IMR-90 (cell line): ENCODE measurements around the gene NAA50. TPM values are rescaled to one million over a fixed set of nuclear protein-coding genes. Genes with fewer than 3 reads are reported as not detected.

Source experiments
- ATAC-seq: fragments of 200-7000 bp; cut with Tn5 transposase; 2 replicates; pipeline ENCODE4 v1.9.1; 2020; ENCODE audit warnings: low read depth, mild to moderate bottlenecking, moderate library complexity
- BruUV-seq: library from RNA; stranded (reverse); fragments of 400-500 nt; replicated peaks from 2 replicates; lab custom pipeline; 2021; lab: Mats Ljungman, UMichigan
- CTCF ChIA-PET: fragments of 300-600 bp; formaldehyde crosslinking; extraction: SDS; loops from one replicate; lab custom pipeline; 2021; ENCODE audit warnings: antibody characterized with exemption; lab: Yijun Ruan, JAX
- POLR2A ChIA-PET: fragments of 300-600 bp; sonication (Branson Sonifier 250); formaldehyde crosslinking; loops from one replicate; lab custom pipeline; 2022; ENCODE audit warnings: antibody characterized with exemption; ENCODE audit not compliant: unreplicated experiment; lab: Charles Lee
- DNase-seq: peaks from one replicate; pipeline ENCODE4 v3.0.0; 2013
- H2AFZ ChIP-seq: replicated peaks from 2 replicates; pipeline ENCODE3; 2013; ENCODE audit warnings: low read length, mild to moderate bottlenecking; ENCODE audit not compliant: poor library complexity
- H2AK5ac ChIP-seq: 2 replicates; pipeline ENCODE4 v1.6.1; 2013; ENCODE audit warnings: low read depth, low read length, inconsistent platforms
- H2AK9ac ChIP-seq: replicated peaks from 2 replicates; pipeline ENCODE3; 2013; ENCODE audit warnings: mild to moderate bottlenecking, low read depth, low read length, moderate library complexity; ENCODE audit not compliant: poor library complexity
- H2BK120ac ChIP-seq: 2 replicates; pipeline ENCODE4 v1.6.1; 2013; ENCODE audit warnings: low read depth, low read length, inconsistent platforms
- H2BK15ac ChIP-seq: 3 replicates; pipeline ENCODE4 v1.6.1; 2013; ENCODE audit warnings: low read depth, low read length, inconsistent platforms
- H2BK20ac ChIP-seq: 2 replicates; pipeline ENCODE4 v1.6.1; 2013; ENCODE audit warnings: low read depth, mild to moderate bottlenecking, inconsistent platforms, low read length, moderate library complexity
- H2BK5ac ChIP-seq: 2 replicates; pipeline ENCODE4 v1.6.1; 2013; ENCODE audit warnings: mild to moderate bottlenecking, low read depth, low read length, inconsistent platforms; ENCODE audit not compliant: poor library complexity, severe bottlenecking
- H3K14ac ChIP-seq: replicated peaks from 2 replicates; pipeline ENCODE4 v1.6.1; 2013; ENCODE audit warnings: low read depth, low read length, inconsistent platforms
- H3K18ac ChIP-seq: 2 replicates; pipeline ENCODE4 v1.6.1; 2013; ENCODE audit warnings: low read depth, low read length, control low read depth
- H3K23ac ChIP-seq: 2 replicates; pipeline ENCODE4 v1.6.1; 2013; ENCODE audit warnings: low read depth, low read length, inconsistent platforms
- H3K27ac ChIP-seq: 2 replicates; pipeline ENCODE4 v1.5.1; 2013; ENCODE audit warnings: mild to moderate bottlenecking, control low read depth, low read length; ENCODE audit not compliant: insufficient read depth
- H3K27me3 ChIP-seq: 2 replicates; pipeline ENCODE4 v1.6.1; 2013; ENCODE audit warnings: low read length; ENCODE audit not compliant: control insufficient read depth, insufficient read depth
- H3K36me3 ChIP-seq: 2 replicates; pipeline ENCODE4 v1.6.1; 2013; ENCODE audit warnings: low read length, mixed read lengths; ENCODE audit not compliant: control insufficient read depth, insufficient read depth
- H3K4ac ChIP-seq: 2 replicates; pipeline ENCODE4 v1.6.1; 2013; ENCODE audit warnings: low read depth, low read length, inconsistent platforms
- H3K4me1 ChIP-seq: 2 replicates; pipeline ENCODE4 v1.6.1; 2013; ENCODE audit warnings: low read length, mixed read lengths; ENCODE audit not compliant: control insufficient read depth, insufficient read depth
- H3K4me2 ChIP-seq: 2 replicates; pipeline ENCODE4 v1.6.1; 2013; ENCODE audit warnings: low read depth, mild to moderate bottlenecking, control low read depth, low read length, moderate library complexity
- H3K4me3 ChIP-seq: 2 replicates; pipeline ENCODE4 v1.5.1; 2013; ENCODE audit warnings: low read depth, mild to moderate bottlenecking, control low read depth, low read length, moderate library complexity; ENCODE audit not compliant: insufficient read depth
- H3K56ac ChIP-seq: 2 replicates; pipeline ENCODE4 v1.6.1; 2013; ENCODE audit warnings: low read length, inconsistent platforms; ENCODE audit not compliant: insufficient read depth; ENCODE audit errors: extremely low read depth
- H3K79me1 ChIP-seq, 2 experiments: 2 replicates each; pipeline ENCODE4 v1.6.1; 2013; ENCODE audit warnings: low read length in 2 of 2, inconsistent platforms in 1 of 2, low read depth in 1 of 2
- H3K9ac ChIP-seq: 2 replicates; pipeline ENCODE4 v1.6.1; 2013; ENCODE audit warnings: low read depth, low read length, control low read depth
- H3K9me1 ChIP-seq: 2 replicates; pipeline ENCODE4 v1.6.1; 2013; ENCODE audit warnings: low read length, inconsistent platforms; ENCODE audit not compliant: insufficient read depth
- H3K9me3 ChIP-seq: 2 replicates; pipeline ENCODE4 v1.6.1; 2013; ENCODE audit warnings: low read length; ENCODE audit not compliant: control insufficient read depth, insufficient read depth
- H4K20me1 ChIP-seq: 2 replicates; pipeline ENCODE4 v1.6.1; 2013; ENCODE audit warnings: low read length, inconsistent platforms; ENCODE audit not compliant: insufficient read depth
- H4K5ac ChIP-seq: 2 replicates; pipeline ENCODE4 v1.6.1; 2013; ENCODE audit warnings: mild to moderate bottlenecking, low read depth, low read length, control low read depth
- H4K8ac ChIP-seq, 2 experiments: 2 replicates each; pipeline ENCODE4 v1.6.1; 2013; ENCODE audit warnings: low read depth in 2 of 2, low read length in 2 of 2, control low read depth in 1 of 2, inconsistent platforms in 1 of 2
- H4K91ac ChIP-seq: 2 replicates; pipeline ENCODE4 v1.6.1; 2013; ENCODE audit warnings: low read depth, low read length, inconsistent platforms; ENCODE audit not compliant: insufficient read depth
- BHLHE40 ChIP-seq: fragments of 150-350 bp; IDR thresholded peaks from 2 replicates; pipeline ENCODE4 v1.6.1; 2016; ENCODE audit warnings: mild to moderate bottlenecking, low read depth, low read length
- CEBPB ChIP-seq: IDR thresholded peaks from 2 replicates; pipeline ENCODE4 v1.6.1; 2012; ENCODE audit warnings: low read depth, low read length, improper control_type of control experiment
- CHD1 ChIP-seq: IDR thresholded peaks from 2 replicates; pipeline ENCODE4 v1.6.1; 2012; ENCODE audit warnings: low read depth, low read length, improper control_type of control experiment
- FOS ChIP-seq: fragments of 150-350 bp; IDR thresholded peaks from 2 replicates; pipeline ENCODE4 v1.6.1; 2016; ENCODE audit warnings: low read depth, low read length
- MAFK ChIP-seq: IDR thresholded peaks from 2 replicates; pipeline ENCODE4 v1.6.1; 2012; ENCODE audit warnings: low read depth, low read length, improper control_type of control experiment
- MAZ ChIP-seq: IDR thresholded peaks from 2 replicates; pipeline ENCODE4 v1.6.1; 2012; ENCODE audit warnings: low read depth, mild to moderate bottlenecking, low read length, improper control_type of control experiment, moderate library complexity, borderline replicate concordance
- NFE2L2 ChIP-seq: fragments of 150-350 bp; IDR thresholded peaks from 2 replicates; pipeline ENCODE4 v1.6.1; 2016; ENCODE audit warnings: low read depth, mild to moderate bottlenecking, low read length
- POLR2A ChIP-seq: IDR thresholded peaks from 2 replicates; pipeline ENCODE4 v1.6.1; 2012; ENCODE audit warnings: mild to moderate bottlenecking, low read depth, low read length
- RAD21 ChIP-seq: IDR thresholded peaks from 2 replicates; pipeline ENCODE4 v1.6.1; 2012; ENCODE audit warnings: low read length, improper control_type of control experiment
- RCOR1 ChIP-seq: IDR thresholded peaks from 2 replicates; pipeline ENCODE4 v1.6.1; 2012; ENCODE audit warnings: mild to moderate bottlenecking, low read length, improper control_type of control experiment; ENCODE audit not compliant: insufficient replicate concordance
- RFX5 ChIP-seq: IDR thresholded peaks from 2 replicates; pipeline ENCODE4 v1.8.0; 2012; ENCODE audit warnings: low read depth, mild to moderate bottlenecking, low read length, moderate library complexity
- SMC3 ChIP-seq: fragments of 150-350 bp; IDR thresholded peaks from 2 replicates; pipeline ENCODE4 v1.6.1; 2016; ENCODE audit warnings: low read depth, mild to moderate bottlenecking, antibody characterized with exemption, low read length, moderate library complexity
- WGBS, 2 experiments: methylation state at CpG; one replicate each; pipeline versions ENCODE4 v1.1.5 to v1.1.7; 2013; ENCODE audit warnings: missing lambda C conversion rate in 2 of 2; ENCODE audit not compliant: insufficient read length in 1 of 2; ENCODE audit errors: extremely low coverage in 2 of 2; 5-methylcytosine and 5-hydroxymethylcytosine counted together
- dilution Hi-C: fragments of 300-500 bp; cut with HindIII; formaldehyde crosslinking; loops from one replicate; pipeline ENCODE4 v1.14.3; 2018; ENCODE audit warnings: low sequenced_read_pairs; ENCODE audit not compliant: unreplicated experiment
- in situ Hi-C: fragments of 300-500 bp; cut with MboI; formaldehyde crosslinking; loops from 3 replicates; pipeline ENCODE4 v1.14.3; 2019; ENCODE audit warnings: low sequenced_read_pairs, inconsistent platforms, mixed read lengths
- intact Hi-C: fragments of 100-400 bp; cut with micrococcal nuclease; formaldehyde crosslinking; loops from 2 replicates; pipeline ENCODE4 v1.10.0; 2022
- polyA plus RNA-seq, 3 experiments: library from polyadenylated mRNA; depleted of rRNA; stranded (reverse); fragments of >200 nt; gene quantifications; 2 replicates each; pipeline ENCODE4 v1.2.3, GENCODE V29; 2012; ENCODE audit warnings: low replicate concordance in 1 of 3
- total RNA-seq: library from RNA; depleted of rRNA; stranded (reverse); fragments of >200 nt; gene quantifications from 2 replicates; pipeline ENCODE4 v1.2.3, GENCODE V29; 2012
- TF ChIP-seq, protein P1 (sequence below): fragments of 150-350 bp; IDR thresholded peaks from 2 replicates; pipeline ENCODE4 v1.6.1; 2016; ENCODE audit warnings: low read depth, mild to moderate bottlenecking, low read length, moderate library complexity, borderline replicate concordance
- TF ChIP-seq, protein P2 (sequence below): fragments of 150-350 bp; IDR thresholded peaks from 2 replicates; pipeline ENCODE4 v1.6.1; 2017; ENCODE audit warnings: mild to moderate bottlenecking, antibody characterized with exemption, low read length, low read depth
- TF ChIP-seq, protein P3 (sequence below): conservative IDR thresholded peaks from 2 replicates; pipeline ENCODE4 v1.5.1; 2012; ENCODE audit warnings: mild to moderate bottlenecking, low read depth, low read length, improper control_type of control experiment

NAA50 gene
- total and polyA plus RNA-seq, 2 of the 4 experiments (the other 2 are of a cell fraction): 42.4 to 125 TPM

DNA sequence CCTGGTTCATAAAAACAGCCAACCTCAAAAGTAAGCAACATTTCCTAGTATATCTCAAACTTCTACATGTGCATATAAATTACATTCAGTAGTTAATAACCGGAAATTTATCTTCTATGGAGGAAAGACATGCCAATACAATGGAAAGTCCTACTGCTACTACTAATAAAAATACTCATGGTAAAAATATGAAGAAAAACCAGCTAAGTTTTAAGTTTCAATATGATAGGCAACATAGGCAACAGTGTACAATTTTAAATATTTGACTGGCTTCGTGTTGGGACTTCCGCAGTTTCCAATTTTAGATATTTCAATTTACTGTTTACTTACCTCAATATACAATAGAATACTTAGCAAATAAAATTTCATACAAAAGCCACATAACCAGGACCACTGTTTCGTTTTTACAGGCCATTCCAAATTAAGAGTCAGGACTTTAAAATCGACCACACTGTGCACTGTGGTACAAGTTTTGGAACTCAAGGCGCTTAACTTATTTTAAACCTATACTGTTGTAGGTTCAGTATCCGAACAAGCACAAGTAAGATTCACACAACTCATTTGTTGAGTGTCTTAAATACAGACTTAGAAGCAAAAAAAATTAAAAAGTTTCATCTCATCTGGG lies 2.9 kb downstream of the NAA50 start:
- H3K4me3 ChIP-seq: no peak overlapping the region
- H3K27ac ChIP-seq: no peak overlapping the region
- peaks cover 6% of the 10 kb centered on the region; the same call in 1 of the 2 replicates for H3K4me1 ChIP-seq
- H3K23ac ChIP-seq: no peak overlapping the region
- no peak overlapping the region for H2BK120ac ChIP-seq
- H3K4ac ChIP-seq: no peak overlapping the region
- no peaks in the 10 kb centered on the region for H3K9me3 ChIP-seq
- ChIA-PET POLR2A (interaction anchor here (0.5 kb wide), 1 partner anchor 279 kb away, joined by 3 read pairs; no protein-coding TSS in a partner anchor), CTCF (interaction anchor here (0.5 to 1.9 kb wide), 2 partner anchors 53 to 100 kb away, joined by 4 read pairs; no protein-coding TSS in a partner anchor)
- no peak overlapping the region for H4K91ac ChIP-seq
- H2AK5ac ChIP-seq: no peak overlapping the region
- BruUV-seq: no TSS peak
- no peak overlapping the region for H4K8ac ChIP-seq
- no peak overlapping the region for H2BK15ac ChIP-seq
- no peak overlapping the region for H3K18ac ChIP-seq
- no peak for DNase-seq
- no peak for TF ChIP-seq SMC3
- no peak for TF ChIP-seq MAZ
- TF ChIP-seq MAFK: no peak
- no peak for TF ChIP-seq CEBPB
- TF ChIP-seq FOS: no peak
- TF ChIP-seq BHLHE40: no peak
- TF ChIP-seq POLR2A: no peak
- TF ChIP-seq NFE2L2: no peak
- TF ChIP-seq, protein P1, sequence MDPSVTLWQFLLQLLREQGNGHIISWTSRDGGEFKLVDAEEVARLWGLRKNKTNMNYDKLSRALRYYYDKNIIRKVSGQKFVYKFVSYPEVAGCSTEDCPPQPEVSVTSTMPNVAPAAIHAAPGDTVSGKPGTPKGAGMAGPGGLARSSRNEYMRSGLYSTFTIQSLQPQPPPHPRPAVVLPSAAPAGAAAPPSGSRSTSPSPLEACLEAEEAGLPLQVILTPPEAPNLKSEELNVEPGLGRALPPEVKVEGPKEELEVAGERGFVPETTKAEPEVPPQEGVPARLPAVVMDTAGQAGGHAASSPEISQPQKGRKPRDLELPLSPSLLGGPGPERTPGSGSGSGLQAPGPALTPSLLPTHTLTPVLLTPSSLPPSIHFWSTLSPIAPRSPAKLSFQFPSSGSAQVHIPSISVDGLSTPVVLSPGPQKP: no peak
- TF ChIP-seq, protein P2, sequence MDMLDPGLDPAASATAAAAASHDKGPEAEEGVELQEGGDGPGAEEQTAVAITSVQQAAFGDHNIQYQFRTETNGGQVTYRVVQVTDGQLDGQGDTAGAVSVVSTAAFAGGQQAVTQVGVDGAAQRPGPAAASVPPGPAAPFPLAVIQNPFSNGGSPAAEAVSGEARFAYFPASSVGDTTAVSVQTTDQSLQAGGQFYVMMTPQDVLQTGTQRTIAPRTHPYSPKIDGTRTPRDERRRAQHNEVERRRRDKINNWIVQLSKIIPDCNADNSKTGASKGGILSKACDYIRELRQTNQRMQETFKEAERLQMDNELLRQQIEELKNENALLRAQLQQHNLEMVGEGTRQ: no peak
- TF ChIP-seq CHD1: no peak
- no peak for TF ChIP-seq RCOR1
- TF ChIP-seq, protein P3, sequence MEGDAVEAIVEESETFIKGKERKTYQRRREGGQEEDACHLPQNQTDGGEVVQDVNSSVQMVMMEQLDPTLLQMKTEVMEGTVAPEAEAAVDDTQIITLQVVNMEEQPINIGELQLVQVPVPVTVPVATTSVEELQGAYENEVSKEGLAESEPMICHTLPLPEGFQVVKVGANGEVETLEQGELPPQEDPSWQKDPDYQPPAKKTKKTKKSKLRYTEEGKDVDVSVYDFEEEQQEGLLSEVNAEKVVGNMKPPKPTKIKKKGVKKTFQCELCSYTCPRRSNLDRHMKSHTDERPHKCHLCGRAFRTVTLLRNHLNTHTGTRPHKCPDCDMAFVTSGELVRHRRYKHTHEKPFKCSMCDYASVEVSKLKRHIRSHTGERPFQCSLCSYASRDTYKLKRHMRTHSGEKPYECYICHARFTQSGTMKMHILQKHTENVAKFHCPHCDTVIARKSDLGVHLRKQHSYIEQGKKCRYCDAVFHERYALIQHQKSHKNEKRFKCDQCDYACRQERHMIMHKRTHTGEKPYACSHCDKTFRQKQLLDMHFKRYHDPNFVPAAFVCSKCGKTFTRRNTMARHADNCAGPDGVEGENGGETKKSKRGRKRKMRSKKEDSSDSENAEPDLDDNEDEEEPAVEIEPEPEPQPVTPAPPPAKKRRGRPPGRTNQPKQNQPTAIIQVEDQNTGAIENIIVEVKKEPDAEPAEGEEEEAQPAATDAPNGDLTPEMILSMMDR: no peak
- TF ChIP-seq RAD21: no peak
- TF ChIP-seq RFX5: no peak
- H4K5ac ChIP-seq: no peak overlapping the region
- H2AK9ac ChIP-seq: no peak overlapping the region
- WGBS, 2 experiments: no CpG with 5 or more reads among the region's 7 CpGs
- peaks cover 53% of the 10 kb centered on the region for H4K20me1 ChIP-seq
- ATAC-seq: no peak
- no peak overlapping the region for H2BK5ac ChIP-seq
- H3K14ac ChIP-seq: no peak overlapping the region
- no peaks in the 10 kb centered on the region for H3K27me3 ChIP-seq
- dilution Hi-C loops: no loop called here
- H2AFZ ChIP-seq: no peak overlapping the region
- in situ Hi-C loops: no loop called here
- no peak overlapping the region for H3K9ac ChIP-seq
- intact Hi-C loops: loop anchor here (10.0 kb wide), 2 partner anchors 312 to 688 kb away; partner anchors contain the start of genes CCDC191 and QTRT2
- no peak overlapping the region for H3K56ac ChIP-seq
- H3K4me2 ChIP-seq: peak overlapping the region; percentile 80
- H2BK20ac ChIP-seq: no peak overlapping the region
- H3K9me1 ChIP-seq: peaks cover 10% of the 10 kb centered on the region; the same call in 1 of the 2 replicates
- peaks cover 3 to 48% of the 10 kb centered on the region in 2 experiments; a peak in 2 of 4 replicates for H3K79me1 ChIP-seq
- no peaks in the 10 kb centered on the region for H3K36me3 ChIP-seq
